ENCODE measurements around the gene SP5.
A peak's percentile ranks its signal among the peaks of the same experiment; 100 is the strongest.
"Not testable (repeated sequence)": the region's sequence is repeated elsewhere in the genome, so short reads cannot be mapped to it uniquely, and the experiment has no call there.

SP5 gene

GRCh38 chr2:170715062-170715931 is at the start of gene SP5:
Gene SP5 (plus strand): TSS chr2:170715337. CDS start chr2:170715513, 176 bp downstream.
- Histone ChIP-seq H3K27me3 (ENCODE audit: control insufficient read depth, insufficient read depth, low read length) (peaks cover 100% of the 10 kb centered on the region), H3K36me3 (ENCODE audit: control insufficient read depth, low read depth, low read length) (no peaks in the 10 kb centered on the region), H3K9ac (ENCODE audit: low read length) (peak within 1 kb of the TSS; percentile 22), H3K4me1 (ENCODE audit: control insufficient read depth, low read depth, low read length) (peaks cover 39% of the 10 kb centered on the region), H3K27ac (ENCODE audit: low read length) (no peak within 1 kb of the TSS), H3K4me3 (ENCODE audit: low read length) (peak within 1 kb of the TSS; percentile 62), H3K9me3 (ENCODE audit: control insufficient read depth, low read depth, low read length) (no peaks in the 10 kb centered on the region)

GRCh38 chr2:170665743-170666142 is 49.4 kb upstream of the SP5 start:
- Histone ChIP-seq H3K4me3 (ENCODE audit: low read length) (no peak overlapping the region), H3K36me3 (ENCODE audit: control insufficient read depth, low read depth, low read length) (no peaks in the 10 kb centered on the region), H3K27ac (ENCODE audit: low read length) (no peak overlapping the region), H3K9ac (ENCODE audit: low read length) (no peak overlapping the region), H3K4me1 (ENCODE audit: control insufficient read depth, low read depth, low read length) (no peaks in the 10 kb centered on the region), H3K9me3 (ENCODE audit: control insufficient read depth, low read depth, low read length) (no peaks in the 10 kb centered on the region), H3K27me3 (ENCODE audit: control insufficient read depth, insufficient read depth, low read length) (no peaks in the 10 kb centered on the region)

GRCh38 chr2:170669909-170670308 is 45.2 kb upstream of the SP5 start:
- Histone ChIP-seq H3K27me3 (ENCODE audit: control insufficient read depth, insufficient read depth, low read length) (no peaks in the 10 kb centered on the region), H3K9ac (ENCODE audit: low read length) (no peak overlapping the region), H3K36me3 (ENCODE audit: control insufficient read depth, low read depth, low read length) (no peaks in the 10 kb centered on the region)

GRCh38 chr2:170670651-170671050 is 44.5 kb upstream of the SP5 start:
- no peak overlapping the region for H3K4me3 ChIP-seq (ENCODE audit: low read length)
- H3K27me3 ChIP-seq (ENCODE audit: control insufficient read depth, insufficient read depth, low read length) = no peaks in the 10 kb centered on the region
- no peak overlapping the region for H3K27ac ChIP-seq (ENCODE audit: low read length)
- no peaks in the 10 kb centered on the region for H3K9me3 ChIP-seq (ENCODE audit: control insufficient read depth, low read depth, low read length)
- H3K4me1 ChIP-seq (ENCODE audit: control insufficient read depth, low read depth, low read length) = no peaks in the 10 kb centered on the region
- no peaks in the 10 kb centered on the region for H3K36me3 ChIP-seq (ENCODE audit: control insufficient read depth, low read depth, low read length)
- no peak overlapping the region for H3K9ac ChIP-seq (ENCODE audit: low read length)

More at GRCh38 chr2:170669909-170670308, 45.2 kb upstream of the SP5 start:
- no peaks in the 10 kb centered on the region for H3K4me1 ChIP-seq (ENCODE audit: control insufficient read depth, low read depth, low read length)
- no peaks in the 10 kb centered on the region for H3K9me3 ChIP-seq (ENCODE audit: control insufficient read depth, low read depth, low read length)
- no peak overlapping the region for H3K27ac ChIP-seq (ENCODE audit: low read length)
- no peak overlapping the region for H3K4me3 ChIP-seq (ENCODE audit: low read length)

GRCh38 chr2:170671079-170671478 is 44.1 kb upstream of the SP5 start:
- H3K4me1 ChIP-seq (ENCODE audit: control insufficient read depth, low read depth, low read length) = no peaks in the 10 kb centered on the region

GRCh38 chr2:170674282-170674681 is 40.9 kb upstream of the SP5 start:
- not testable (repeated sequence) for H3K4me3 ChIP-seq (ENCODE audit: low read length); H3K9ac ChIP-seq (ENCODE audit: low read length); H3K36me3 ChIP-seq (ENCODE audit: control insufficient read depth, low read depth, low read length); H3K27me3 ChIP-seq (ENCODE audit: control insufficient read depth, insufficient read depth, low read length); H3K4me1 ChIP-seq (ENCODE audit: control insufficient read depth, low read depth, low read length); H3K9me3 ChIP-seq (ENCODE audit: control insufficient read depth, low read depth, low read length); H3K27ac ChIP-seq (ENCODE audit: low read length)

More at GRCh38 chr2:170671079-170671478, 44.1 kb upstream of the SP5 start:
- H3K27ac ChIP-seq (ENCODE audit: low read length) = no peak overlapping the region
- H3K36me3 ChIP-seq (ENCODE audit: control insufficient read depth, low read depth, low read length) = no peaks in the 10 kb centered on the region
- H3K9me3 ChIP-seq (ENCODE audit: control insufficient read depth, low read depth, low read length) = no peaks in the 10 kb centered on the region
- H3K27me3 ChIP-seq (ENCODE audit: control insufficient read depth, insufficient read depth, low read length) = no peaks in the 10 kb centered on the region
- H3K4me3 ChIP-seq (ENCODE audit: low read length) = no peak overlapping the region
- H3K9ac ChIP-seq (ENCODE audit: low read length) = no peak overlapping the region

- H3K4me1 ChIP-seq (ENCODE audit: control insufficient read depth, low read depth, low read length) = peaks cover 22% of the 10 kb centered on the region
- no peaks in the 10 kb centered on the region for H3K9me3 ChIP-seq (ENCODE audit: control insufficient read depth, low read depth, low read length)
- no peaks in the 10 kb centered on the region for H3K27me3 ChIP-seq (ENCODE audit: control insufficient read depth, insufficient read depth, low read length)
- H3K36me3 ChIP-seq (ENCODE audit: control insufficient read depth, low read depth, low read length) = no peaks in the 10 kb centered on the region
- H3K27ac ChIP-seq (ENCODE audit: low read length) = no peak overlapping the region
- H3K9ac ChIP-seq (ENCODE audit: low read length) = no peak overlapping the region
- H3K4me3 ChIP-seq (ENCODE audit: low read length) = no peak overlapping the region
Measured at GRCh38 chr2:170675701-170676100, 39.4 kb upstream of the SP5 start.

- Histone ChIP-seq H3K4me1 (ENCODE audit: control insufficient read depth, low read depth, low read length) (peaks cover 33% of the 10 kb centered on the region), H3K36me3 (ENCODE audit: control insufficient read depth, low read depth, low read length) (no peaks in the 10 kb centered on the region), H3K27ac (ENCODE audit: low read length) (peak overlapping the region; percentile 78), H3K9ac (ENCODE audit: low read length) (peak overlapping the region; percentile 39), H3K27me3 (ENCODE audit: control insufficient read depth, insufficient read depth, low read length) (no peaks in the 10 kb centered on the region), H3K9me3 (ENCODE audit: control insufficient read depth, low read depth, low read length) (no peaks in the 10 kb centered on the region), H3K4me3 (ENCODE audit: low read length) (peak overlapping the region; percentile 37)
Measured at GRCh38 chr2:170679607-170680079, 35.5 kb upstream of the SP5 start.

GRCh38 chr2:170680172-170680941 is 34.8 kb upstream of the SP5 start:
- Histone ChIP-seq H3K27me3 (ENCODE audit: control insufficient read depth, insufficient read depth, low read length) (no peaks in the 10 kb centered on the region), H3K27ac (ENCODE audit: low read length) (peak overlapping the region; percentile 78), H3K4me3 (ENCODE audit: low read length) (peak overlapping the region; percentile 37), H3K36me3 (ENCODE audit: control insufficient read depth, low read depth, low read length) (no peaks in the 10 kb centered on the region), H3K9ac (ENCODE audit: low read length) (peak overlapping the region; percentile 48), H3K9me3 (ENCODE audit: control insufficient read depth, low read depth, low read length) (no peaks in the 10 kb centered on the region), H3K4me1 (ENCODE audit: control insufficient read depth, low read depth, low read length) (peaks cover 38% of the 10 kb centered on the region)

- H3K27me3 ChIP-seq (ENCODE audit: control insufficient read depth, insufficient read depth, low read length) = no peaks in the 10 kb centered on the region
- no peaks in the 10 kb centered on the region for H3K9me3 ChIP-seq (ENCODE audit: control insufficient read depth, low read depth, low read length)
- H3K4me3 ChIP-seq (ENCODE audit: low read length) = no peak overlapping the region
- H3K4me1 ChIP-seq (ENCODE audit: control insufficient read depth, low read depth, low read length) = peaks cover 43% of the 10 kb centered on the region
- no peak overlapping the region for H3K27ac ChIP-seq (ENCODE audit: low read length)
- no peaks in the 10 kb centered on the region for H3K36me3 ChIP-seq (ENCODE audit: control insufficient read depth, low read depth, low read length)
- H3K9ac ChIP-seq (ENCODE audit: low read length) = no peak overlapping the region
Measured at GRCh38 chr2:170681311-170681710, 33.8 kb upstream of the SP5 start.

GRCh38 chr2:170685591-170685990 is 29.5 kb upstream of the SP5 start:
- no peaks in the 10 kb centered on the region for H3K9me3 ChIP-seq (ENCODE audit: control insufficient read depth, low read depth, low read length)
- no peaks in the 10 kb centered on the region for H3K36me3 ChIP-seq (ENCODE audit: control insufficient read depth, low read depth, low read length)
- H3K9ac ChIP-seq (ENCODE audit: low read length) = no peak overlapping the region
- no peaks in the 10 kb centered on the region for H3K27me3 ChIP-seq (ENCODE audit: control insufficient read depth, insufficient read depth, low read length)
- H3K27ac ChIP-seq (ENCODE audit: low read length) = no peak overlapping the region
- peaks cover 23% of the 10 kb centered on the region for H3K4me1 ChIP-seq (ENCODE audit: control insufficient read depth, low read depth, low read length)
- H3K4me3 ChIP-seq (ENCODE audit: low read length) = no peak overlapping the region
